ENCODE data around the gene CA5A. TPM values are rescaled to one million over a fixed set of nuclear protein-coding genes. Genes with fewer than 3 reads are reported as not detected.
A peak's percentile ranks its signal among the peaks of the same experiment; 100 is the strongest.
"Not testable (repeated sequence)": the region's sequence is repeated elsewhere in the genome, so short reads cannot be mapped to it uniquely, and the experiment has no call there.

CA5A gene
- total RNA-seq, 8 experiments from 2014 or later = 0.05 to 0.52 (median 0.17) TPM; not detected in 1

GRCh38 chr16:87889762-87890161, 46.6 kb downstream of the CA5A start:
- H3K4me1 ChIP-seq (replicated peaks in 1 of 2); ATAC-seq (replicated peaks in 6 of 8); H3K4me3 ChIP-seq; H3K27ac ChIP-seq: not testable (repeated sequence)
- in situ Hi-C loops (cut with MboI; ENCODE audit: low pct_unique_long_range_greater_than_20kb in 2 of 9, low sequenced_read_pairs in 9 of 9, unreplicated experiment in 9 of 9) = loop anchor here in 2 of 9 experiments (25.0 kb wide), 1 partner anchor 102 kb away; no protein-coding TSS in a partner anchor
- WGBS, 10 experiments = 57 to 100% (median 100%) methylated on average over 1 to 3 of the region's 10 CpGs; no CpG with 5 or more reads in 6 of the 10 experiments

- 87 to 100% (median 100%) methylated on average over 1 to 5 of the region's 7 CpGs; no CpG with 5 or more reads in 7 of the 10 experiments for WGBS, 10 experiments
- in situ Hi-C loops (cut with MboI; ENCODE audit: low pct_unique_long_range_greater_than_20kb in 2 of 9, low sequenced_read_pairs in 9 of 9, unreplicated experiment in 9 of 9) = loop anchor here in 2 of 9 experiments (25.0 kb wide), 1 partner anchor 101 kb away; no protein-coding TSS in a partner anchor
- not testable (repeated sequence) for ATAC-seq (replicated peaks in 6 of 8); H3K27ac ChIP-seq; H3K4me3 ChIP-seq; H3K4me1 ChIP-seq (replicated peaks in 1 of 2)
Measured at GRCh38 chr16:87888346-87888745, 48.0 kb downstream of the CA5A start.

- H3K4me3 ChIP-seq; H3K4me1 ChIP-seq (replicated peaks in 1 of 2); ATAC-seq (replicated peaks in 6 of 8); H3K27ac ChIP-seq: not testable (repeated sequence)
- 40 to 100% (median 83%) methylated on average over 1 to 6 of the region's 8 CpGs; no CpG with 5 or more reads in 3 of the 10 experiments for WGBS, 10 experiments
- in situ Hi-C loops (cut with MboI; ENCODE audit: low pct_unique_long_range_greater_than_20kb in 2 of 9, low sequenced_read_pairs in 9 of 9, unreplicated experiment in 9 of 9) = loop anchor here in 2 of 9 experiments (25.0 kb wide), 1 partner anchor 101 kb away; no protein-coding TSS in a partner anchor
Measured at GRCh38 chr16:87887931-87888330, 48.4 kb downstream of the CA5A start.

GRCh38 chr16:87885371-87885967, 50.9 kb downstream of the CA5A start:
- in situ Hi-C loops (cut with MboI; ENCODE audit: low pct_unique_long_range_greater_than_20kb in 2 of 9, low sequenced_read_pairs in 9 of 9, unreplicated experiment in 9 of 9) = loop anchor here in 2 of 9 experiments (25.0 kb wide), 1 partner anchor 98 kb away; no protein-coding TSS in a partner anchor
- H3K4me3 ChIP-seq; ATAC-seq (replicated peaks in 6 of 8); H3K27ac ChIP-seq: not testable (repeated sequence)
- WGBS, 10 experiments = 7 to 80% (median 22%) methylated on average over 1 to 2 of the region's 8 CpGs; no CpG with 5 or more reads in 2 of the 10 experiments
- peaks cover 8 to 10% of the 10 kb centered on the region in 2 donors for H3K4me1 ChIP-seq (replicated peaks in 1 of 2)

GRCh38 chr16:87882436-87883019, 53.8 kb downstream of the CA5A start:
- ATAC-seq (replicated peaks in 6 of 8) = no peak
- H3K27ac ChIP-seq = no peak overlapping the region
- in situ Hi-C loops (cut with MboI; ENCODE audit: low pct_unique_long_range_greater_than_20kb in 2 of 9, low sequenced_read_pairs in 9 of 9, unreplicated experiment in 9 of 9) = loop anchor here in 2 of 9 experiments (25.0 kb wide), 1 partner anchor 95 kb away; no protein-coding TSS in a partner anchor

GRCh38 chr16:87881324-87882200, 54.8 kb downstream of the CA5A start:
- WGBS, 10 experiments = 6 to 71% (median 57%) methylated on average over 2 to 8 of the region's 24 CpGs; no CpG with 5 or more reads in 3 of the 10 experiments
- no peak overlapping the region for H3K27ac ChIP-seq
- in situ Hi-C loops (cut with MboI; ENCODE audit: low pct_unique_long_range_greater_than_20kb in 2 of 9, low sequenced_read_pairs in 9 of 9, unreplicated experiment in 9 of 9) = loop anchor here in 2 of 9 experiments (25.0 kb wide), 1 partner anchor 94 kb away; no protein-coding TSS in a partner anchor
- peaks cover 8 to 10% of the 10 kb centered on the region in 2 donors for H3K4me1 ChIP-seq (replicated peaks in 1 of 2)
- H3K4me3 ChIP-seq = no peak overlapping the region
- peak in 5 of 8 experiments; percentile 26 to 32 (median 31) for ATAC-seq (replicated peaks in 6 of 8)

More at GRCh38 chr16:87882436-87883019, 53.8 kb downstream of the CA5A start:
- 83 to 94% (median 91%) methylated on average over 2 to 16 of the region's 29 CpGs; no CpG with 5 or more reads in 4 of the 10 experiments for WGBS, 10 experiments
- H3K4me1 ChIP-seq (replicated peaks in 1 of 2) = peaks cover 8 to 10% of the 10 kb centered on the region in 2 donors
- H3K4me3 ChIP-seq = no peak overlapping the region

- in situ Hi-C loops (cut with MboI; ENCODE audit: low pct_unique_long_range_greater_than_20kb in 2 of 9, low sequenced_read_pairs in 9 of 9, unreplicated experiment in 9 of 9) = loop anchor here in 2 of 9 experiments (25.0 kb wide), 1 partner anchor 93 kb away; no protein-coding TSS in a partner anchor
- ATAC-seq (replicated peaks in 6 of 8) = peak in 4 of 8 experiments; percentile 27 to 41 (median 32)
- WGBS, 10 experiments = 8 to 100% (median 80%) methylated on average over 1 to 4 of the region's 17 CpGs; no CpG with 5 or more reads in 2 of the 10 experiments
- Histone ChIP-seq H3K4me1 (replicated peaks in 1 of 2) (peaks cover 8 to 10% of the 10 kb centered on the region in 2 donors), H3K4me3 (no peak overlapping the region), H3K27ac (no peak overlapping the region)
Measured at GRCh38 chr16:87880117-87880696, 56.1 kb downstream of the CA5A start.

- H3K4me3 ChIP-seq; H3K27ac ChIP-seq; ATAC-seq (replicated peaks in 6 of 8): not testable (repeated sequence)
- H3K4me1 ChIP-seq (replicated peaks in 1 of 2) = peaks cover 8 to 14% of the 10 kb centered on the region in 2 donors
- WGBS, 10 experiments = 40 to 100% (median 80%) methylated on average over 1 to 3 of the region's 5 CpGs; no CpG with 5 or more reads in 3 of the 10 experiments
- in situ Hi-C loops (cut with MboI; ENCODE audit: low pct_unique_long_range_greater_than_20kb in 2 of 9, low sequenced_read_pairs in 9 of 9, unreplicated experiment in 9 of 9) = loop anchor here in 3 of 9 experiments (10.0 to 25.0 kb wide), 2 partner anchors 92 to 105 kb away; no protein-coding TSS in a partner anchor
Measured at GRCh38 chr16:87879411-87880013, 56.8 kb downstream of the CA5A start.

GRCh38 chr16:87878704-87879103, 57.6 kb downstream of the CA5A start:
- H3K27ac ChIP-seq = no peak overlapping the region
- no peak for ATAC-seq (replicated peaks in 6 of 8)
- H3K4me3 ChIP-seq = no peak overlapping the region
- 50 to 83% (median 67%) methylated on average over 1 to 3 of the region's 5 CpGs; no CpG with 5 or more reads in 6 of the 10 experiments for WGBS, 10 experiments
- H3K4me1 ChIP-seq (replicated peaks in 1 of 2) = peaks cover 8 to 15% of the 10 kb centered on the region in 2 donors
- in situ Hi-C loops (cut with MboI; ENCODE audit: low pct_unique_long_range_greater_than_20kb in 2 of 9, low sequenced_read_pairs in 9 of 9, unreplicated experiment in 9 of 9) = loop anchor here in 3 of 9 experiments (10.0 to 25.0 kb wide), 2 partner anchors 91 to 104 kb away; no protein-coding TSS in a partner anchor

- Histone ChIP-seq H3K27ac (no peak overlapping the region), H3K4me3 (no peak overlapping the region), H3K4me1 (replicated peaks in 1 of 2) (peaks cover 8 to 15% of the 10 kb centered on the region in 2 donors)
- no peak for ATAC-seq (replicated peaks in 6 of 8)
- in situ Hi-C loops (cut with MboI; ENCODE audit: low pct_unique_long_range_greater_than_20kb in 2 of 9, low sequenced_read_pairs in 9 of 9, unreplicated experiment in 9 of 9) = loop anchor here in 3 of 9 experiments (10.0 to 25.0 kb wide), 2 partner anchors 91 to 103 kb away; no protein-coding TSS in a partner anchor
- WGBS, 10 experiments = 67 to 98% (median 74%) methylated on average over 3 to 11 of the region's 19 CpGs; no CpG with 5 or more reads in 7 of the 10 experiments
Measured at GRCh38 chr16:87877942-87878507, 58.3 kb downstream of the CA5A start.

Measured in motor neuron (in vitro differentiated cells).